Keratinocyte (primary cell): ENCODE measurements around the gene IL17RD. TPM values are rescaled to one million over a fixed set of nuclear protein-coding genes. Genes with fewer than 3 reads are reported as not detected.

Source experiments
- DNase-seq: peaks from one replicate; pipeline ENCODE4 v3.0.0-alpha.2; 2011; ENCODE audit warnings: low read depth, missing footprints, low spot score
- FAIRE-seq: peaks from 2 replicates; lab custom pipeline; 2011; peaks lifted over from hg19 to GRCh38; lab: Jason Lieb, UNC
- H2AFZ ChIP-seq: 2 replicates; pipeline ENCODE4 v1.6.0; 2012; ENCODE audit warnings: low read length, control low read depth, inconsistent platforms; ENCODE audit not compliant: control insufficient read depth
- H3K27ac ChIP-seq: 2 replicates; pipeline ENCODE4 v1.5.1; 2011; ENCODE audit warnings: low read length; ENCODE audit not compliant: control insufficient read depth, insufficient read depth
- H3K27me3 ChIP-seq: 3 replicates; pipeline ENCODE4 v1.6.0; 2011; ENCODE audit warnings: low read length; ENCODE audit not compliant: control insufficient read depth, insufficient read depth; ENCODE audit errors: extremely low read depth
- H3K36me3 ChIP-seq, 2 experiments: 2 replicates in 1 of 2; 3 replicates in 1 of 2; pipeline ENCODE4 v1.5.1; 2011; ENCODE audit warnings: low read length in 2 of 2, mild to moderate bottlenecking in 1 of 2; ENCODE audit not compliant: control insufficient read depth in 2 of 2, insufficient read depth in 2 of 2; ENCODE audit errors: extremely low read depth in 1 of 2
- H3K4me1 ChIP-seq: 3 replicates; pipeline ENCODE4 v1.5.1; 2011; ENCODE audit warnings: low read length; ENCODE audit not compliant: control insufficient read depth, insufficient read depth; ENCODE audit errors: extremely low read depth
- H3K4me2 ChIP-seq: 3 replicates; pipeline ENCODE4 v1.6.0; 2011; ENCODE audit warnings: low read depth, low read length; ENCODE audit not compliant: control insufficient read depth, insufficient read depth; ENCODE audit errors: extremely low read depth
- H3K4me3 ChIP-seq, 3 experiments: fragments of 200-600 bp in 1 of 3; sonication (generic) in 1 of 3; 2 replicates in 2 of 3; 3 replicates in 1 of 3; pipeline ENCODE4 v1.5.1; 2011 to 2016; ENCODE audit warnings: low read length in 3 of 3, mild to moderate bottlenecking in 3 of 3, control low read depth in 2 of 3, inconsistent platforms in 1 of 3, low read depth in 1 of 3, mixed read lengths in 1 of 3, mixed run types in 1 of 3, moderate library complexity in 1 of 3; ENCODE audit not compliant: control insufficient read depth in 2 of 3, insufficient read depth in 2 of 3; ENCODE audit errors: extremely low read depth in 1 of 3
- H3K79me2 ChIP-seq: 2 replicates; pipeline ENCODE4 v1.6.0; 2012; ENCODE audit warnings: low read length; ENCODE audit not compliant: control insufficient read depth, insufficient read depth
- H3K9ac ChIP-seq: 3 replicates; pipeline ENCODE4 v1.6.0; 2011; ENCODE audit warnings: low read length; ENCODE audit not compliant: control insufficient read depth, insufficient read depth; ENCODE audit errors: extremely low read depth
- H3K9me1 ChIP-seq: 3 replicates; pipeline ENCODE4 v1.6.0; 2011; ENCODE audit warnings: low read length; ENCODE audit not compliant: control insufficient read depth, insufficient read depth; ENCODE audit errors: extremely low read depth
- H3K9me3 ChIP-seq: 2 replicates; pipeline ENCODE4 v1.5.1; 2012; ENCODE audit warnings: low read depth, low read length; ENCODE audit not compliant: control insufficient read depth
- H4K20me1 ChIP-seq: 3 replicates; pipeline ENCODE4 v1.6.0; 2011; ENCODE audit warnings: low read length; ENCODE audit not compliant: control insufficient read depth, insufficient read depth; ENCODE audit errors: extremely low read depth
- CTCF ChIP-seq, 3 experiments: IDR thresholded peaks in 1 of 3; conservative IDR thresholded peaks in 1 of 3; optimal IDR thresholded peaks in 1 of 3; 2 replicates in 2 of 3; 3 replicates in 1 of 3; pipeline versions ENCODE3 to v1.5.1; 2011; ENCODE audit warnings: low read length in 3 of 3, mild to moderate bottlenecking in 3 of 3, moderate library complexity in 2 of 3, control low read depth in 1 of 3, inconsistent platforms in 1 of 3; ENCODE audit not compliant: insufficient read depth in 2 of 3; ENCODE audit errors: extremely low read depth in 1 of 3
- EZH2 ChIP-seq: IDR thresholded peaks from one replicate; pipeline ENCODE4 v1.6.1; 2012; ENCODE audit warnings: inconsistent platforms, mild to moderate bottlenecking, low read length, moderate library complexity
- dilution Hi-C: fragments of 300-500 bp; cut with MboI; formaldehyde crosslinking; loops from one replicate; pipeline ENCODE4 v1.7.0; 2020; ENCODE audit warnings: low sequenced_read_pairs; ENCODE audit not compliant: extremely low pct_ligation_motif_present
- polyA plus RNA-seq, 5 experiments: library from polyadenylated mRNA; depleted of rRNA in 3 of 5; stranded (reverse) in 3 of 5; stranded (forward) in 1 of 5; unstranded in 1 of 5; fragments of >200 nt; gene quantifications; 1 replicate in 1 of 5; 2 replicates in 3 of 5; 3 replicates in 1 of 5; pipeline versions ENCODE4 v1.2.1 to v1.2.3, GENCODE V29; 2011 to 2012; ENCODE audit warnings: missing spikeins in 2 of 5, low read depth in 1 of 5, low replicate concordance in 1 of 5

The IL17RD gene
- polyA plus RNA-seq, 1 donor (not counting 4 experiments of a cell fraction or from before 2014, with no cell fraction given): 1.4 TPM

GRCh38 chr3:57199895-57200297 is 34.7 kb upstream of the IL17RD start, which contains the start of gene HESX1:
HESX1 (minus strand) TSS chr3:57199978; CDS start chr3:57199918, 60 bp downstream.
- H3K4me1 ChIP-seq: peaks cover 4% of the 10 kb centered on the region
- no peaks in the 10 kb centered on the region for H3K9me3 ChIP-seq
- no peak within 1 kb of the TSS for H3K4me3 ChIP-seq
- H4K20me1 ChIP-seq: no peaks in the 10 kb centered on the region
- no peak for FAIRE-seq
- no peaks in the 10 kb centered on the region for H3K9me1 ChIP-seq
- no peaks in the 10 kb centered on the region for H3K36me3 ChIP-seq
- no peaks in the 10 kb centered on the region for H3K27me3 ChIP-seq
- no peak within 1 kb of the TSS for H2AFZ ChIP-seq
- no peak for DNase-seq
- no peaks in the 10 kb centered on the region for H3K79me2 ChIP-seq
- H3K4me2 ChIP-seq: no peak within 1 kb of the TSS
- H3K27ac ChIP-seq: no peak within 1 kb of the TSS
- dilution Hi-C loops: no loop called here
- no peak within 1 kb of the TSS for H3K9ac ChIP-seq
- no peak for TF ChIP-seq EZH2
- TF ChIP-seq CTCF (optimal IDR thresholded peaks at IDR 0.05 in 1 of 3, IDR thresholded peaks at IDR 0.05 in 1 of 3, conservative IDR thresholded peaks at IDR 0.05 in 1 of 3; ENCODE audit: extremely low read depth in 1 of 3, insufficient read depth in 2 of 3, low read length in 3 of 3): no peak

- H3K27ac ChIP-seq: no peak overlapping the region
- H3K79me2 ChIP-seq: no peaks in the 10 kb centered on the region
- no peak overlapping the region for H2AFZ ChIP-seq
- DNase-seq (no peak), FAIRE-seq (no peak)
- H3K9me1 ChIP-seq: no peaks in the 10 kb centered on the region
- dilution Hi-C loops: no loop called here
- no peak for TF ChIP-seq EZH2
- no peak for TF ChIP-seq CTCF (optimal IDR thresholded peaks at IDR 0.05 in 1 of 3, IDR thresholded peaks at IDR 0.05 in 1 of 3, conservative IDR thresholded peaks at IDR 0.05 in 1 of 3; ENCODE audit: extremely low read depth in 1 of 3, insufficient read depth in 2 of 3, low read length in 3 of 3)
- H3K9ac ChIP-seq: no peak overlapping the region
- H3K27me3 ChIP-seq: no peaks in the 10 kb centered on the region
- no peak overlapping the region for H3K4me2 ChIP-seq
- H3K4me1 ChIP-seq: peaks cover 4% of the 10 kb centered on the region
- H3K36me3 ChIP-seq: no peaks in the 10 kb centered on the region
- no peaks in the 10 kb centered on the region for H3K9me3 ChIP-seq
- H4K20me1 ChIP-seq: no peaks in the 10 kb centered on the region
- no peak overlapping the region for H3K4me3 ChIP-seq
Observed at GRCh38 chr3:57194641-57195040, 29.5 kb upstream of the IL17RD start.
